GM19099 (cell line): ENCODE data around the gene PPM1L.

Source experiments
- POLR2A ChIP-seq: IDR thresholded peaks from 3 replicates; pipeline ENCODE4 v1.6.1; 2011; ENCODE audit warnings: low read depth; ENCODE audit not compliant: insufficient read length; ENCODE audit errors: extremely low read depth

PPM1L gene

GRCh38 chr3:160911411-160911810 is 155.4 kb downstream of the PPM1L start:
- no peak for TF ChIP-seq POLR2A

GRCh38 chr3:160916472-160916871 is 160.4 kb downstream of the PPM1L start:
- no peak for TF ChIP-seq POLR2A

- no peak for TF ChIP-seq POLR2A
Measured at GRCh38 chr3:160919942-160920341, 163.9 kb downstream of the PPM1L start.

GRCh38 chr3:160921020-160921635 is 165.1 kb downstream of the PPM1L start:
- TF ChIP-seq POLR2A, result no peak

GRCh38 chr3:160924776-160925175 is 168.7 kb downstream of the PPM1L start:
- no peak for TF ChIP-seq POLR2A

GRCh38 chr3:160927620-160928019 is 171.6 kb downstream of the PPM1L start:
- TF ChIP-seq POLR2A, result no peak

- no peak for TF ChIP-seq POLR2A
Measured at GRCh38 chr3:160928183-160928726, 172.2 kb downstream of the PPM1L start.

- TF ChIP-seq POLR2A, result no peak
Measured at GRCh38 chr3:160929595-160929994, 173.6 kb downstream of the PPM1L start.

GRCh38 chr3:160931474-160931873 is 175.4 kb downstream of the PPM1L start:
- TF ChIP-seq POLR2A, result no peak

- TF ChIP-seq POLR2A, result no peak
Measured at GRCh38 chr3:160935413-160936095, 179.5 kb downstream of the PPM1L start.

- no peak for TF ChIP-seq POLR2A
Measured at GRCh38 chr3:160941885-160942494, 186.0 kb downstream of the PPM1L start.

- TF ChIP-seq POLR2A, result no peak
Measured at GRCh38 chr3:160943996-160944395, 188.0 kb downstream of the PPM1L start.

- TF ChIP-seq POLR2A, result no peak
Measured at GRCh38 chr3:160945336-160945735, 189.3 kb downstream of the PPM1L start.

GRCh38 chr3:160948273-160948672 is 192.2 kb downstream of the PPM1L start:
- TF ChIP-seq POLR2A, result no peak

GRCh38 chr3:160949460-160949859 is 193.4 kb downstream of the PPM1L start:
- no peak for TF ChIP-seq POLR2A

- TF ChIP-seq POLR2A, result no peak
Measured at GRCh38 chr3:160950542-160950941, 194.5 kb downstream of the PPM1L start.
